Measurements from ENCODE around the gene PCDHGA11. TPM values are rescaled to one million over a fixed set of nuclear protein-coding genes. Genes with fewer than 3 reads are reported as not detected.

PCDHGA11 gene
- total RNA-seq, 4 donors from 2014 or later = 1.1 to 4.2 (median 3.5) TPM

DNA sequence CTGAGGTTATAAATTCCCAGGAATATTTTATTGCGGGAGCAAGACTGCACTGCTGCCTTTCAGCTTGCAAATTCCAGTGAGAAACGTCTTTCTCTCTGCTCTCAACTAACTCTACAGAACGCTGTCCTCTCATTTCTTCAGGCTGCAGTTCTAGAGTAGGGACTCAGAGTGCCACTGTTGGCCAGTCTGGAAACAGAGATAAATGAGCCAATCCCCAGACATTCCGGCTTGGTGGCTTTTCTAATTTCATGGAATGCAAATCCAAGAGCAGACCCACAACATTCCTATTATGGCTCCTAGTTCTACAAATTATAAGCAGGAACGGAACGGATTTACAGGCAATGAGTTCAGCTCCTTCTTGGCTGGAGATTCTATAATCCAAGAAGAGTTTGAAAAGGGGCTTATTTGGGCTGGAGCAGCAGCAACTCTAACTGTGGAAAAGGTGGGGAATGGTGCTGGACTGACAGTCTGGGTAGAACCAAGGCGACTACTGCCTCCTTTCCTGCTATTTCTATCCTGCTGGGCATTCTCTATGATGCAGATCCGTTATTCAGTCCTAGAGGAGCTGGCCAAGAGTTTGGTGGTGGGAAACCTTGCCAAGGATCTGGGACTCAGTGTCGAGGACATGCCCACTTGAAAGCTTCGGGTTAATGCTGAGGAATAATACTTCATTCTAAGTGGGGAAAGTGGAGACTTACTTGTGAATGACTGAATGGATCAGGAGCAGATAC is 18.7 kb downstream of the PCDHGA11 start:
- Histone ChIP-seq H3K4me3 (no peak overlapping the region), H3K9me3 (peaks cover 5 to 89% (median 53%) of the 10 kb centered on the region in 3 donors), H3K4me1 (no peaks in the 10 kb centered on the region), H3K27me3 (no peaks in the 10 kb centered on the region), H3K27ac (no peak overlapping the region), H3K36me3 (no peaks in the 10 kb centered on the region)
- intact Hi-C loops (cut with DNase I) = no loop called here
- TF ChIP-seq, protein P1, sequence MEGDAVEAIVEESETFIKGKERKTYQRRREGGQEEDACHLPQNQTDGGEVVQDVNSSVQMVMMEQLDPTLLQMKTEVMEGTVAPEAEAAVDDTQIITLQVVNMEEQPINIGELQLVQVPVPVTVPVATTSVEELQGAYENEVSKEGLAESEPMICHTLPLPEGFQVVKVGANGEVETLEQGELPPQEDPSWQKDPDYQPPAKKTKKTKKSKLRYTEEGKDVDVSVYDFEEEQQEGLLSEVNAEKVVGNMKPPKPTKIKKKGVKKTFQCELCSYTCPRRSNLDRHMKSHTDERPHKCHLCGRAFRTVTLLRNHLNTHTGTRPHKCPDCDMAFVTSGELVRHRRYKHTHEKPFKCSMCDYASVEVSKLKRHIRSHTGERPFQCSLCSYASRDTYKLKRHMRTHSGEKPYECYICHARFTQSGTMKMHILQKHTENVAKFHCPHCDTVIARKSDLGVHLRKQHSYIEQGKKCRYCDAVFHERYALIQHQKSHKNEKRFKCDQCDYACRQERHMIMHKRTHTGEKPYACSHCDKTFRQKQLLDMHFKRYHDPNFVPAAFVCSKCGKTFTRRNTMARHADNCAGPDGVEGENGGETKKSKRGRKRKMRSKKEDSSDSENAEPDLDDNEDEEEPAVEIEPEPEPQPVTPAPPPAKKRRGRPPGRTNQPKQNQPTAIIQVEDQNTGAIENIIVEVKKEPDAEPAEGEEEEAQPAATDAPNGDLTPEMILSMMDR (IDR thresholded peaks at IDR 0.05) = no peak
- no peak for TF ChIP-seq POLR2A (IDR thresholded peaks at IDR 0.05)
- DNase-seq = no peak
- 63 to 71% methylated on average over 10 of the region's 10 CpGs for WGBS, 2 donors

- H3K9me3 ChIP-seq = peaks cover 5 to 81% (median 53%) of the 10 kb centered on the region in 3 donors
- H3K4me3 ChIP-seq = no peak overlapping the region
- H3K27me3 ChIP-seq = no peaks in the 10 kb centered on the region
- H3K4me1 ChIP-seq = no peaks in the 10 kb centered on the region
- no peak overlapping the region for H3K27ac ChIP-seq
- H3K36me3 ChIP-seq = no peaks in the 10 kb centered on the region
- 92 to 93% methylated on average over 9 of the region's 9 CpGs for WGBS, 2 donors
- no peak for DNase-seq
- intact Hi-C loops (cut with DNase I) = no loop called here
- no peak for TF ChIP-seq POLR2A (IDR thresholded peaks at IDR 0.05)
- TF ChIP-seq, protein P1 (IDR thresholded peaks at IDR 0.05) = no peak
Observed at GRCh38 chr5:141440341-141440740, 19.5 kb downstream of the PCDHGA11 start.

- H3K4me1 ChIP-seq = no peaks in the 10 kb centered on the region
- peaks cover 5 to 72% (median 46%) of the 10 kb centered on the region in 3 donors for H3K9me3 ChIP-seq
- no peak for TF ChIP-seq POLR2A (IDR thresholded peaks at IDR 0.05)
- TF ChIP-seq, protein P1 (IDR thresholded peaks at IDR 0.05) = no peak
- H3K27ac ChIP-seq = no peak overlapping the region
- DNase-seq = no peak
- no peaks in the 10 kb centered on the region for H3K36me3 ChIP-seq
- intact Hi-C loops (cut with DNase I) = no loop called here
- no peak overlapping the region for H3K4me3 ChIP-seq
- WGBS, 2 donors = 50 to 68% methylated on average over 17 to 36 of the region's 50 CpGs
- H3K27me3 ChIP-seq = no peaks in the 10 kb centered on the region
Observed at GRCh38 chr5:141441571-141442170, 20.8 kb downstream of the PCDHGA11 start.

DNA sequence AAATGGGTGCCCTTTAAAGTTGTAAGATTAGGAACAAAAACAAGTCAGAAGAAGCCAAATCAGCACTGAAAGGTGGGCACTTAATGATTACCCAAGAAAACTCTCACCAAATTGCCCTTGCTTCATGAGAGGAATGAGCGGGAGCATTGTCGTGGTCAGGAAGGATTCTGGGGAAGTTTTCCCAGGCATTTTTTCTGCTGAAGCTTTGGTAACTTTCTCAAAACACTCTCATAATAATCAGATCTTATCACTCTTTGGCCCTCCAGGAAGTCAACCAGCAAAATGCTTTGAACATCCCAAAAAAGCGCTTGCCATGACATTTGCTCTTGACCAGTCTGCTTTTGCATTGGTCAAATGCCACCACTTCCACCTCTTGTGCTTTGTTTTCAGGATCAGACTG is 44.5 kb downstream of the PCDHGA11 start:
- Histone ChIP-seq H3K4me1 (no peaks in the 10 kb centered on the region), H3K4me3 (no peak overlapping the region), H3K27ac (no peak overlapping the region), H3K27me3 (no peaks in the 10 kb centered on the region), H3K36me3 (no peaks in the 10 kb centered on the region), H3K9me3 (no peaks in the 10 kb centered on the region)
- intact Hi-C loops (cut with DNase I) = no loop called here
- 96 to 100% methylated on average over 3 of the region's 3 CpGs for WGBS, 2 donors
- no peak for DNase-seq
- TF ChIP-seq POLR2A (IDR thresholded peaks at IDR 0.05) = no peak

Other genes starting within 250 kb of the PCDHGA11 start
- gene PCDHB7, start 248.4 kb upstream of the PCDHGA11 start, total RNA-seq = under 1 TPM in 3 of 4 donors, not detected in 1; 0.76 to 0.95 (median 0.87) TPM
- gene PCDHB8, start 243.3 kb upstream of the PCDHGA11 start, total RNA-seq = under 1 TPM in 3 of 4 donors, not detected in 1; 0.09 to 0.38 (median 0.32) TPM
- 1 to 10 TPM in 1 of 4 donors, under 1 TPM in 3; 0.11 to 1.3 (median 0.61) TPM for gene PCDHB16, start 238.7 kb upstream of the PCDHGA11 start, total RNA-seq
- gene PCDHB9, start 233.9 kb upstream of the PCDHGA11 start, total RNA-seq = under 1 TPM in 3 of 4 donors, not detected in 1; 0.30 to 0.57 (median 0.44) TPM
- 1 to 10 TPM in 2 of 4 donors, under 1 TPM in 2; 0.26 to 1.3 (median 0.76) TPM for gene PCDHB10, start 228.7 kb upstream of the PCDHGA11 start, total RNA-seq
- gene PCDHB11, start 221.4 kb upstream of the PCDHGA11 start, total RNA-seq = 1 to 10 TPM in 1 of 4 donors, under 1 TPM in 3; 0.26 to 2.1 (median 0.49) TPM
- gene PCDHB12, start 212.3 kb upstream of the PCDHGA11 start, total RNA-seq = 1 to 10 TPM in 3 of 4 donors, under 1 TPM in 1; 0.22 to 2.6 (median 1.6) TPM
- gene PCDHB13, start 207.1 kb upstream of the PCDHGA11 start, total RNA-seq = 1 to 10 TPM; 2.0 to 2.7 (median 2.3) TPM
- 1 to 10 TPM; 1.5 to 2.9 (median 2.4) TPM for gene PCDHB14, start 197.7 kb upstream of the PCDHGA11 start, total RNA-seq
- 1 to 10 TPM in 2 of 4 donors, under 1 TPM in 2; 0.09 to 1.3 (median 1.0) TPM for gene PCDHB15, start 175.7 kb upstream of the PCDHGA11 start, total RNA-seq
- gene SLC25A2, start 117.0 kb upstream of the PCDHGA11 start, total RNA-seq = 1 to 10 TPM in 1 of 4 donors, under 1 TPM in 3; 0.29 to 2.2 (median 0.87) TPM
- gene TAF7, start 100.3 kb upstream of the PCDHGA11 start, total RNA-seq = 10 to 100 TPM; 29.8 to 42.3 (median 35.6) TPM
- under 1 TPM; 0.19 to 0.66 (median 0.34) TPM for gene PCDHGA1, start 90.5 kb upstream of the PCDHGA11 start, total RNA-seq
- gene PCDHGA2, start 82.3 kb upstream of the PCDHGA11 start, total RNA-seq = 1 to 10 TPM in 1 of 4 donors, under 1 TPM in 3; 0.15 to 2.9 (median 0.61) TPM
- gene PCDHGA3, start 77.2 kb upstream of the PCDHGA11 start, total RNA-seq = 1 to 10 TPM in 1 of 4 donors, under 1 TPM in 3; 0.45 to 1.5 (median 0.52) TPM
- gene PCDHGB1, start 71.0 kb upstream of the PCDHGA11 start, total RNA-seq = 1 to 10 TPM in 3 of 4 donors, under 1 TPM in 1; 0.29 to 1.9 (median 1.5) TPM
- gene PCDHGA4, start 66.0 kb upstream of the PCDHGA11 start, total RNA-seq = 1 to 10 TPM in 2 of 4 donors, under 1 TPM in 2; 0.12 to 2.9 (median 1.1) TPM
- gene PCDHGB2, start 61.1 kb upstream of the PCDHGA11 start, total RNA-seq = 1 to 10 TPM in 3 of 4 donors, under 1 TPM in 1; 0.09 to 2.9 (median 1.8) TPM
- 1 to 10 TPM in 3 of 4 donors, under 1 TPM in 1; 0.38 to 2.3 (median 1.8) TPM for gene PCDHGA5, start 56.9 kb upstream of the PCDHGA11 start, total RNA-seq
- 1 to 10 TPM in 3 of 4 donors, under 1 TPM in 1; 0.26 to 2.7 (median 2.2) TPM for gene PCDHGB3, start 50.8 kb upstream of the PCDHGA11 start, total RNA-seq
- gene PCDHGA6, start 47.2 kb upstream of the PCDHGA11 start, total RNA-seq = 1 to 10 TPM in 3 of 4 donors, under 1 TPM in 1; 0.76 to 2.9 (median 2.0) TPM
- gene PCDHGA7, start 38.3 kb upstream of the PCDHGA11 start, total RNA-seq = 1 to 10 TPM in 3 of 4 donors, under 1 TPM in 1; 0.32 to 3.2 (median 2.5) TPM
- 1 to 10 TPM; 1.2 to 3.8 (median 2.8) TPM for gene PCDHGB4, start 33.4 kb upstream of the PCDHGA11 start, total RNA-seq
- 1 to 10 TPM in 3 of 4 donors, under 1 TPM in 1; 0.41 to 1.7 (median 1.4) TPM for gene PCDHGA8, start 28.4 kb upstream of the PCDHGA11 start, total RNA-seq
- 1 to 10 TPM; 5.5 to 7.5 (median 6.7) TPM for gene PCDHGB5, start 23.1 kb upstream of the PCDHGA11 start, total RNA-seq
- 1 to 10 TPM; 3.8 to 5.5 (median 5.1) TPM for gene PCDHGA9, start 18.3 kb upstream of the PCDHGA11 start, total RNA-seq
- 1 to 10 TPM; 1.4 to 5.7 (median 4.2) TPM for gene PCDHGB6, start 13.0 kb upstream of the PCDHGA11 start, total RNA-seq
- gene PCDHGA10, start 8.1 kb upstream of the PCDHGA11 start, total RNA-seq = 1 to 10 TPM; 4.1 to 8.0 (median 7.3) TPM
- 10 to 100 TPM in 1 of 4 donors, 1 to 10 TPM in 3; 4.1 to 10.9 (median 5.8) TPM for gene PCDHGB7, start 3.4 kb upstream of the PCDHGA11 start, total RNA-seq
- gene PCDHGA12, start 9.5 kb downstream of the PCDHGA11 start, total RNA-seq = 1 to 10 TPM; 2.0 to 8.0 (median 2.5) TPM
- 10 to 100 TPM; 36.6 to 52.5 (median 38.6) TPM for gene PCDHGC3, start 54.9 kb downstream of the PCDHGA11 start, total RNA-seq
- gene PCDHGC4, start 64.0 kb downstream of the PCDHGA11 start, total RNA-seq = 1 to 10 TPM in 3 of 4 donors, under 1 TPM in 1; 0.21 to 3.3 (median 2.1) TPM
- 1 to 10 TPM in 3 of 4 donors, under 1 TPM in 1; 0.26 to 1.7 (median 1.5) TPM for gene PCDHGC5, start 68.0 kb downstream of the PCDHGA11 start, total RNA-seq
- gene DIAPH1, start 197.9 kb downstream of the PCDHGA11 start, total RNA-seq = 100 to 1,000 TPM in 3 of 4 donors, 10 to 100 TPM in 1; 63.0 to 157 (median 124) TPM
- 10 to 100 TPM; 33.0 to 60.8 (median 40.4) TPM for gene HDAC3, start 215.8 kb downstream of the PCDHGA11 start, total RNA-seq
- 10 to 100 TPM in 1 of 4 donors, 1 to 10 TPM in 3; 4.3 to 10.4 (median 6.4) TPM for gene RELL2, start 215.9 kb downstream of the PCDHGA11 start, total RNA-seq
- 10 to 100 TPM in 2 of 4 donors, 1 to 10 TPM in 2; 6.0 to 27.7 (median 10.4) TPM for gene FCHSD1, start 230.4 kb downstream of the PCDHGA11 start, total RNA-seq